Urothelium cell line (cell line): ENCODE data around the gene ARHGAP9.
A peak's percentile ranks its signal among the peaks of the same experiment; 100 is the strongest.
"Not testable (repeated sequence)": the region's sequence is repeated elsewhere in the genome, so short reads cannot be mapped to it uniquely, and the experiment has no call there.

Experiments
- DNase-seq: peaks from one replicate; pipeline ENCODE4 v3.0.0; 2011; ENCODE audit warnings: low spot score, mixed read lengths
- FAIRE-seq: peaks from 2 replicates; lab custom pipeline; 2011; peaks lifted over from hg19 to GRCh38; lab: Jason Lieb, UNC

Gene ARHGAP9

GRCh38 chr12:57459750-57460467, 19.8 kb downstream of the ARHGAP9 start, which contains the start of gene GLI1:
TSS of gene GLI1 (plus strand) at chr12:57459785. CDS start at chr12:57463692, 3,907 bp downstream.
- peak; percentile 24 for DNase-seq
- FAIRE-seq: no peak

- DNase-seq: peak; percentile 89
- no peak for FAIRE-seq
Measured at GRCh38 chr12:57459055-57459749, 20.5 kb downstream of the ARHGAP9 start.

- FAIRE-seq (no peak), DNase-seq (no peak)
Measured at GRCh38 chr12:57458665-57459054, 21.0 kb downstream of the ARHGAP9 start.

- FAIRE-seq (no peak), DNase-seq (no peak)
Measured at GRCh38 chr12:57456737-57457490, 22.8 kb downstream of the ARHGAP9 start.

- peak; percentile 57 for DNase-seq
- FAIRE-seq: no peak
Measured at GRCh38 chr12:57456145-57456700, 23.4 kb downstream of the ARHGAP9 start.

GRCh38 chr12:57455374-57456144, 24.1 kb downstream of the ARHGAP9 start:
- DNase-seq: no peak
- FAIRE-seq: no peak

- DNase-seq (peak; percentile 38), FAIRE-seq (no peak)
Measured at GRCh38 chr12:57454566-57455373, 24.9 kb downstream of the ARHGAP9 start, which contains the start of gene INHBE. TSS of gene INHBE (plus strand) at chr12:57455307. CDS start at chr12:57455537, 230 bp downstream.

- DNase-seq: no peak
- FAIRE-seq: no peak
Measured at GRCh38 chr12:57454213-57454565, 25.5 kb downstream of the ARHGAP9 start.

GRCh38 chr12:57452937-57453509, 26.6 kb downstream of the ARHGAP9 start:
- FAIRE-seq (no peak), DNase-seq (peak; percentile 74)

- DNase-seq: peak; percentile 68
- FAIRE-seq: no peak
Measured at GRCh38 chr12:57452181-57452936, 27.3 kb downstream of the ARHGAP9 start.

- DNase-seq (no peak), FAIRE-seq (no peak)
Measured at GRCh38 chr12:57451233-57451778, 28.4 kb downstream of the ARHGAP9 start.

GRCh38 chr12:57450057-57450456, 29.6 kb downstream of the ARHGAP9 start:
- FAIRE-seq: no peak
- no peak for DNase-seq

GRCh38 chr12:57449375-57449774, 30.3 kb downstream of the ARHGAP9 start:
- DNase-seq (no peak), FAIRE-seq (no peak)

GRCh38 chr12:57448669-57449068, 31.0 kb downstream of the ARHGAP9 start:
- DNase-seq (no peak), FAIRE-seq (no peak)

- no peak for FAIRE-seq
Measured at GRCh38 chr12:57446292-57446960, 33.2 kb downstream of the ARHGAP9 start.

GRCh38 chr12:57444744-57445143, 34.9 kb downstream of the ARHGAP9 start:
- DNase-seq (no peak), FAIRE-seq (no peak)

More at GRCh38 chr12:57446292-57446960, 33.2 kb downstream of the ARHGAP9 start:
- no peak for DNase-seq

- DNase-seq, FAIRE-seq: not testable (repeated sequence)
Measured at GRCh38 chr12:57444337-57444736, 35.3 kb downstream of the ARHGAP9 start.
